ENCODE results near the gene MYO9B. TPM values are rescaled to one million over a fixed set of nuclear protein-coding genes. Genes with fewer than 3 reads are reported as not detected.

MYO9B gene
- total RNA-seq, 1 donor, result 99.3 TPM

- H3K4me3 ChIP-seq (ENCODE audit: low read depth, low read length), result no peak overlapping the region
- TF ChIP-seq, protein P1, sequence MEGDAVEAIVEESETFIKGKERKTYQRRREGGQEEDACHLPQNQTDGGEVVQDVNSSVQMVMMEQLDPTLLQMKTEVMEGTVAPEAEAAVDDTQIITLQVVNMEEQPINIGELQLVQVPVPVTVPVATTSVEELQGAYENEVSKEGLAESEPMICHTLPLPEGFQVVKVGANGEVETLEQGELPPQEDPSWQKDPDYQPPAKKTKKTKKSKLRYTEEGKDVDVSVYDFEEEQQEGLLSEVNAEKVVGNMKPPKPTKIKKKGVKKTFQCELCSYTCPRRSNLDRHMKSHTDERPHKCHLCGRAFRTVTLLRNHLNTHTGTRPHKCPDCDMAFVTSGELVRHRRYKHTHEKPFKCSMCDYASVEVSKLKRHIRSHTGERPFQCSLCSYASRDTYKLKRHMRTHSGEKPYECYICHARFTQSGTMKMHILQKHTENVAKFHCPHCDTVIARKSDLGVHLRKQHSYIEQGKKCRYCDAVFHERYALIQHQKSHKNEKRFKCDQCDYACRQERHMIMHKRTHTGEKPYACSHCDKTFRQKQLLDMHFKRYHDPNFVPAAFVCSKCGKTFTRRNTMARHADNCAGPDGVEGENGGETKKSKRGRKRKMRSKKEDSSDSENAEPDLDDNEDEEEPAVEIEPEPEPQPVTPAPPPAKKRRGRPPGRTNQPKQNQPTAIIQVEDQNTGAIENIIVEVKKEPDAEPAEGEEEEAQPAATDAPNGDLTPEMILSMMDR (IDR thresholded peaks at IDR 0.05; ENCODE audit: insufficient read depth, low read depth, low read length), result no peak
- no peak for DNase-seq (ENCODE audit: low read depth)
Observed at GRCh38 chr19:17048885-17049453, 26.6 kb upstream of the MYO9B start.

DNA sequence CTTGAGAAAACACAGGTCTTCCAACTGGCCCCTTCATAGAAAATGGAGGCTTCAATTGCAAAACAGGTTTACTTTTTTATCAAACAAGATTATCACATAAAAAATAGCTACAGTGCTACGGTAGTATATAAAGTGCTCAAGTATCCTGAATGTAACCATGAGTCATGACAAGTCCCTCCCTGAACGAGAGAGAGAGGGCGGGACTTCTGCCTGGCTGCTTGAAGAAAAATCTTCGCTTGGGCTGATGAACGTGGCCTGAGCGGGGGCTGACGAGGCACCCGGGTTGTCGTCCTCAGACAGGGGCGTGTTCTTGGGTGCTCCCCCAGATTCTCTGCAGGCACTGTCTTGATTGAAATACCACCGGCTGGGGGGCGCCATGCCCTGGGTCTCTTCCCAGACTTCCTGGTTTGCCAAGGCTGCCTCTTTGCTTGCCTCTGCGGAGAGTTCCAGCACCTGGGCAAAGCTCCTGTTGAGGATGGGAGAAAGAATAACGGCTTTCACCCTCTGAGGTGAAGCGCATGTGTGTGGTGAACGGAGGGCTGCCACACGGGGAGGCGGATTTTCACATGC lies 25.8 kb upstream of the MYO9B start:
- H3K4me3 ChIP-seq (ENCODE audit: low read depth, low read length), result no peak overlapping the region
- peak; percentile 51 for DNase-seq (ENCODE audit: low read depth)
- TF ChIP-seq, protein P1 (IDR thresholded peaks at IDR 0.05; ENCODE audit: insufficient read depth, low read depth, low read length), result no peak

- no peak overlapping the region for H3K4me3 ChIP-seq (ENCODE audit: low read depth, low read length)
- DNase-seq (ENCODE audit: low read depth), result peak; percentile 57
- TF ChIP-seq, protein P1 (IDR thresholded peaks at IDR 0.05; ENCODE audit: insufficient read depth, low read depth, low read length), result peak; percentile 68
Observed at GRCh38 chr19:17052439-17052838, 23.1 kb upstream of the MYO9B start.

DNA sequence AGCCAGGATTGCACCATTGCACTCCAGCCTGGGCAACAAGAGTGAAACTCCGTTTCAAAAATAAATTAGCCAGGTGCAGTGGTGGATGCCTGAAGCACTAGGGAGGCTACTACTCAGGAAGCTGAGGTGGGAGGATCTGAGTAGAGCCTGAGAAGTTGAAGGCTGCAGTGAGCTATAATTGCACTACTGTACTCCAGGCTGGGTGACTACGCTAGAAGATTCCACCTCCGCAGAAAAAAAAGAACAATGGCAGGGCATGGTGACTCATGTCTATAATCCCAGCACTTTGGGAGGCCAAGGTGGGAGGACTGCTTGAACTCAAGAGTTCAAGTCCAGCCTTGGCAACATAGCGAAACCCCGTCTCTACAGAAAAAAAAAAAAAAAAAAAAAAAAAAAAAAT lies 20.8 kb upstream of the MYO9B start:
- H3K4me3 ChIP-seq (ENCODE audit: low read depth, low read length), result no peak overlapping the region
- no peak for DNase-seq (ENCODE audit: low read depth)
- TF ChIP-seq, protein P1 (IDR thresholded peaks at IDR 0.05; ENCODE audit: insufficient read depth, low read depth, low read length), result no peak

DNA sequence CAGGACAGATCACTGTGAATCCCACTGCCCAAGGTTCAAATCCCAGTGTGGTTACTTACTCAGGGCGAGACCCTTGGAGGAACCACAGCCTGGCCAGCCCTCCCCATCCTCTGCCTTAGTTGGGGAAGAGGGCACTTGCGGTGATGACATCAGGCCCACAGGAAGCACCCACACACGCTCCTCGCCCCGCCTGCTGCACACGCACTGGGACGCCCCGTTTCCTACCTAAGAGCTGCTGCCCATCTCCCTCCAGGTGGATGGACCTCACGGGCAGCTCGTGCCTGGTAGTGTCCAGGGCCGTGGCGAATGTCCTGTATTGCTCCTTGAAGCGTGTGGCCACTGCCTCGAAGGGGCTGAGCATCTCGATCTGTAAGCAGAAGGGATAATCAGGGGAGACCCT lies 19.9 kb upstream of the MYO9B start:
- TF ChIP-seq, protein P1 (IDR thresholded peaks at IDR 0.05; ENCODE audit: insufficient read depth, low read depth, low read length), result no peak
- no peak for DNase-seq (ENCODE audit: low read depth)

GRCh38 chr19:17058236-17058635 lies 17.3 kb upstream of the MYO9B start:
- no peak for DNase-seq (ENCODE audit: low read depth)
- TF ChIP-seq, protein P1 (IDR thresholded peaks at IDR 0.05; ENCODE audit: insufficient read depth, low read depth, low read length), result no peak

More for the DNA sequence above, 19.9 kb upstream of the MYO9B start:
- no peak overlapping the region for H3K4me3 ChIP-seq (ENCODE audit: low read depth, low read length)

GRCh38 chr19:17060802-17061201 lies 14.8 kb upstream of the MYO9B start:
- TF ChIP-seq, protein P1 (IDR thresholded peaks at IDR 0.05; ENCODE audit: insufficient read depth, low read depth, low read length), result no peak
- no peak overlapping the region for H3K4me3 ChIP-seq (ENCODE audit: low read depth, low read length)
- no peak for DNase-seq (ENCODE audit: low read depth)

More at GRCh38 chr19:17058236-17058635, 17.3 kb upstream of the MYO9B start:
- H3K4me3 ChIP-seq (ENCODE audit: low read depth, low read length), result no peak overlapping the region
